ENCODE data around the gene IL24.
"Not testable (repeated sequence)": the region's sequence is repeated elsewhere in the genome, so short reads cannot be mapped to it uniquely, and the experiment has no call there.

The IL24 gene

GRCh38 chr1:206923961-206924557 lies 26.8 kb downstream of the IL24 start:
- not testable (repeated sequence) for DNase-seq (ENCODE audit: low spot score)
- peak; percentile 100 for FAIRE-seq

- FAIRE-seq: no peak
- no peak for DNase-seq (ENCODE audit: low spot score)
Observed at GRCh38 chr1:206924592-206925105, 27.4 kb downstream of the IL24 start.

DNA sequence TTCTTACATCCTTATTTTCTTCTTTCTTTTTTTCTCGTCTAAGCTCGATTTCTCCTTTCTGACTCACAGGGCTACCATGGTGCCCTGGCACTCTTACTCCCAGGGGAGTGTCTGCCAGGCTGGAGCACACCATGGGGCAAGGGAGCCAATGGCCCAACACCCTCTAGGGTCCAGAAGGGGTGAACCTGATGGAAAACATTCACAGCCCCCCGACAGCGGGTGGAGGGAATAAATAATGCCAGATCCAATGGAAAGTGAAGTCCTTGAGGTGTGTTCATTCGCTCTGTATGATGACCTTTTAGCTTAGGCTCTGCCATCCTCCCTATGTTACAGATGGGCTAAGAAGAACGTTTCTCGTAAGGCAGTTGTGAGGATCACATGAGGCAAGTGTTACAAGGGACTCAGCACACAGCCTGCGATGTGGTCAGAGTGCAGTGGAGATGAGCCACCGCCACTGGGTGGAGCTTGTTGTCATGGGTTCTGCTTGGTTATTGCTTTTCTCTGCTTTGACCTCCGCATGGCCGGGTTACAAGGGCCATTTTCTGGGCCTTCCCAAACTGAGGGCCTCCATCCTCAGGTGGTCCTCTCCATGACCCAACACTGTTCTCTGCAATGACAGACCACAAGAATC lies 28.0 kb downstream of the IL24 start:
- DNase-seq (ENCODE audit: low spot score) (no peak), FAIRE-seq (no peak)

- FAIRE-seq (no peak), DNase-seq (ENCODE audit: low spot score) (no peak)
Observed at GRCh38 chr1:206926286-206926685, 29.0 kb downstream of the IL24 start.

GRCh38 chr1:206929524-206929923 lies 32.3 kb downstream of the IL24 start:
- FAIRE-seq (no peak), DNase-seq (ENCODE audit: low spot score) (no peak)

GRCh38 chr1:206930210-206930798 lies 33.1 kb downstream of the IL24 start:
- no peak for DNase-seq (ENCODE audit: low spot score)
- no peak for FAIRE-seq

DNA sequence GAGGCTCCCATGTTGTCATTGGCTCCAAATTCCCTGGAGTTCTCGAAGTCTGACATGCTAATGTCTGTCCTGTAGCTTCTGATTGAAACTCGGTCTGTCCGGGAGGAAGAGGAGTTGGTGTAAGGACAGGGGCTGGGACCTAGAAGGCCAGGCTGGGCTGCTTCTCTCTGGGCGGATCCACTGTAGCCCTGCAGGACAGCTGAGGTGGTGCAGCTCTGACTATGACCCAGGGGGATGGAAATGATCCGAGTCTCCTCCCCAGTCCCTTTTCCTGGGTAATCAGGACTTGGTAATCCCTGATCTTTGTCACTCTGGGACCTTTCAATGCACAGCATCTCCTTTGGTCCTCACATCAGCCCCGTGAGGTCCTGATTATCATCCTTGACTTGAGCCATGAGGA lies 34.5 kb downstream of the IL24 start:
- no peak for FAIRE-seq

DNA sequence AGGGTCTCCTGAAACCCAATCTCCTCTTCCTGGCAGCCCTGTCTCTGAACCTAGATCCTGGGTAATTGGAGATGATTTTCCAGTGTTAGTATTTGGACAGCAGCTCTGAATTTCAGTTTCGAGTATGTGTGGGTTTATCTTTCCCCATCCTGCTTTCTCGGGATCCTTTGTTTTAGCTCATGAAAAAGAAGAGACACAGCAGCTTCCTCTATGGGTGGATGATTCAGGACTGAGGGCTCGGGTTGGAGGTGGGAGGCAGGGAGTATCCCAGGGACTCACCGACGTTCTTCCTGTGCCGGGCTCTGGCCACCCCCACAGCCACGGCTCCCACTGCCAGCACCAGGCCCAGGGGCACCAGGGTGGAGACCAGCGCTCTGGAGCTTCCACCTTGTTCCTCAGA lies 34.9 kb downstream of the IL24 start:
- DNase-seq (ENCODE audit: low spot score) (no peak), FAIRE-seq (no peak)

More for the DNA sequence above, 34.5 kb downstream of the IL24 start:
- no peak for DNase-seq (ENCODE audit: low spot score)

DNA sequence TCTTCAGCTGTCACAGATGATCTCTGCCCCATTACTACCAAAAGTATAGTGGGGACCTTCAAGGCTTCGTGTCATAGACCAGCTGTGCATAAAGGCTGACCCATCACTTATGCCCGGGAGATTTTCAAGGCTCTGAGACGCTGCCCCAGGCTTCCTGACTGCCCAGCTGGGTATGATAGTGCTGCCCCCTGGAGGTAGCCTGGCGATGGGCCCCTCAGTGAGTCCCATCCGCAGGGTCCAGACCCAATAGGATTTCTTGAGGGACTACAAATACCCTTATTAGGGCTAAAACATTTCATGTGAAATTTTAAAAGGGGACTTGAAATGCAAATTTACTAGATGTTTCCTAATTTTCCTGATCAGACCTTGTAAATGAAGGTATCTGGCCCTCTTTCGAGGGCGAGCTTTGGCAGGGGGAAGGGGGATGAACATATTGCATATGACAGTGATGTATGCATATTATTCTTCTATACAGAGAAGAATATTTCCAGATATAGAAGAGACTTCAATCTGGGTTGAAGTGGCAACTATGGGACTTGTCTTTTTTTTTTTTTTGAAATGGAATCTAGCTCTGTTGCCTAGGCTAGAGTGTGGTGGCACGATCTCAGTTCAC lies 36.2 kb downstream of the IL24 start:
- no peak for DNase-seq (ENCODE audit: low spot score)

GRCh38 chr1:206935491-206936067 lies 38.3 kb downstream of the IL24 start:
- DNase-seq (ENCODE audit: low spot score) (peak; percentile 21), FAIRE-seq (no peak)

More for the DNA sequence above, 36.2 kb downstream of the IL24 start:
- FAIRE-seq: no peak

- DNase-seq (ENCODE audit: low spot score) (no peak), FAIRE-seq (no peak)
Observed at GRCh38 chr1:206937425-206937824, 40.2 kb downstream of the IL24 start.

GRCh38 chr1:206939131-206939530 lies 41.9 kb downstream of the IL24 start:
- FAIRE-seq: no peak
- DNase-seq (ENCODE audit: low spot score): no peak

GRCh38 chr1:206939841-206940587 lies 42.8 kb downstream of the IL24 start:
- DNase-seq (ENCODE audit: low spot score) (no peak), FAIRE-seq (no peak)

- no peak for FAIRE-seq
Observed at GRCh38 chr1:206940588-206940936, 43.3 kb downstream of the IL24 start.

GRCh38 chr1:206941766-206942418 lies 44.6 kb downstream of the IL24 start:
- DNase-seq (ENCODE audit: low spot score) (no peak), FAIRE-seq (no peak)

More at GRCh38 chr1:206940588-206940936, 43.3 kb downstream of the IL24 start:
- no peak for DNase-seq (ENCODE audit: low spot score)

DNA sequence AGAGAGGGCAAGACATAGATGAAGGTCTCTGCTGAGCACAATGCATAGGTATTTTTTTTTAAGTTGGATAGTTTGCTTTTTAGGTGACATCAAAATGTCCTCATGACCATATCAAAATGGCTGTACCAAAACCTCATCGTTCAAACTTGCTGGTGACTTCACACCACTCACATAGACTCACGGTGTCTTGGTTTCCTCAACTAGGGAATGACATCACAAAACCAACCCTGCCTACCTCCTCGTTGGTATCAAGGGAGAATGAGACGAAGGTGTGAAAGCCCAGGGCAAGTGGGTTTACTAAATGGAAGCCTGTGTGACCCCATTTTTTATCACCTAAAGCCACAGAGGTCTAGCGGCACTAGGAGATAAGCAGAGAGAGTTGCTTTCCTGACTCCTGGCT lies 47.5 kb downstream of the IL24 start:
- FAIRE-seq (no peak), DNase-seq (ENCODE audit: low spot score) (no peak)

GRCh38 chr1:206945779-206946178 lies 48.5 kb downstream of the IL24 start:
- FAIRE-seq: no peak
- DNase-seq (ENCODE audit: low spot score): no peak

- no peak for FAIRE-seq
- DNase-seq (ENCODE audit: low spot score): no peak
Observed at GRCh38 chr1:206946261-206946660, 49.0 kb downstream of the IL24 start, which contains the start of gene PIGR. Gene PIGR (minus strand): TSS chr1:206946466. CDS start chr1:206940531, 5,935 bp downstream.

- DNase-seq (ENCODE audit: low spot score): no peak
- FAIRE-seq: no peak
Observed at GRCh38 chr1:206947255-206947654, 50.0 kb downstream of the IL24 start.

DNA sequence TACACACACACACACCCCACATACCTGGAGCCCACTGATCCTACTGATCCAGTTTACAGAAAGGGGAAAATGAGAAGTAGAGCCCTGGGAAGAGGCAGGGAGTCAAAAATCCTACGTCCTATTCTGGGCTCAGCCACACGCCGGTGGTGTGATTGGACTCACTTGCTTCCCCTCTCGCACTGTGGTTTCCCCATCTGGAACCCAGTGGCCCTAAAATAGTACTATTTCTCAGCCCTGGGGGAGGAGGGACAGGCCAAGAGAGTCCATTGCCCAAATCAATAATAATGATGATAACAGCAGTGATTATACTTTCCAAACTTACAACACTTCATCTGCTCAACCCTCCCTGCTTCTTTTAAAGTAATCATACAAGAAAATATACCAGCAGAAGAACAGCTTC lies 52.0 kb downstream of the IL24 start:
- FAIRE-seq (no peak), DNase-seq (ENCODE audit: low spot score) (no peak)

GRCh38 chr1:206949641-206950040 lies 52.4 kb downstream of the IL24 start:
- DNase-seq (ENCODE audit: low spot score) (no peak), FAIRE-seq (no peak)

Data from urothelium cell line (cell line).